Measurements from ENCODE around the gene NOVA2.

DNA sequence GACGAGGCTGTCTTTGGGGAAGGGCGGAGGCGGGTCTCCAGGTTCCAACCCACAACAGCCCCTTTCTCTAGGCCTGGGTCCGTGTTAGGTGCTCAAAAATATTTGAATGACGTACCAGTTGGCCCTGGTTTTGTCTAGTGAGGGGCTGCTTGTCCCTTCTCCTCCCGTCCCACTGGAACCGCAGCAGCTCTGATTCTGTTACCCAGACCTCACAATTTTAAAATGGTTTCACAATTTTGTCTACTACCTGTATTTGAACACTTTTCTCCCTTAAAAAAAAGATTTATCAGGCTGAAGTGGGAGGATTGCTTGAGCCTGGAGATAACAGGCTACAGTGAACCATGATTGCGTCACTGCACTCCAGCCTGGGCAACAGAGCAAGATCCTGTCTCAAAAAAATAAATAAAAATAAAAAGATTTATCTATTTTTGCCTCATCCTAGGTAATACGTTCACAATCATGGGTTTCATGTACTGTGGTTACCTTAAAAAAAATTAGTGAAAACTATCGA, 86.4 kb downstream of the NOVA2 start:
- TF ChIP-seq, protein P1, sequence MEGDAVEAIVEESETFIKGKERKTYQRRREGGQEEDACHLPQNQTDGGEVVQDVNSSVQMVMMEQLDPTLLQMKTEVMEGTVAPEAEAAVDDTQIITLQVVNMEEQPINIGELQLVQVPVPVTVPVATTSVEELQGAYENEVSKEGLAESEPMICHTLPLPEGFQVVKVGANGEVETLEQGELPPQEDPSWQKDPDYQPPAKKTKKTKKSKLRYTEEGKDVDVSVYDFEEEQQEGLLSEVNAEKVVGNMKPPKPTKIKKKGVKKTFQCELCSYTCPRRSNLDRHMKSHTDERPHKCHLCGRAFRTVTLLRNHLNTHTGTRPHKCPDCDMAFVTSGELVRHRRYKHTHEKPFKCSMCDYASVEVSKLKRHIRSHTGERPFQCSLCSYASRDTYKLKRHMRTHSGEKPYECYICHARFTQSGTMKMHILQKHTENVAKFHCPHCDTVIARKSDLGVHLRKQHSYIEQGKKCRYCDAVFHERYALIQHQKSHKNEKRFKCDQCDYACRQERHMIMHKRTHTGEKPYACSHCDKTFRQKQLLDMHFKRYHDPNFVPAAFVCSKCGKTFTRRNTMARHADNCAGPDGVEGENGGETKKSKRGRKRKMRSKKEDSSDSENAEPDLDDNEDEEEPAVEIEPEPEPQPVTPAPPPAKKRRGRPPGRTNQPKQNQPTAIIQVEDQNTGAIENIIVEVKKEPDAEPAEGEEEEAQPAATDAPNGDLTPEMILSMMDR (IDR thresholded peaks at IDR 0.05), result no peak
- no peak for TF ChIP-seq EZH2 (IDR thresholded peaks at IDR 0.05; ENCODE audit: borderline replicate concordance, insufficient read depth, low read depth, low read length, poor library complexity, severe bottlenecking)

Data from B cell (primary cell).